Activated CD8-positive, alpha-beta memory T cell treated with anti-CD3 and anti-CD28 coated beads, Interleukin-2, amount 10 ng/mL, durations not matched to agents 7 days and 5 days (primary cell): ENCODE results near the gene CKS2. TPM values are rescaled to one million over a fixed set of nuclear protein-coding genes. Genes with fewer than 3 reads are reported as not detected.
"Not testable (repeated sequence)": the region's sequence is repeated elsewhere in the genome, so short reads cannot be mapped to it uniquely, and the experiment has no call there.

ENCODE experiments used
- ATAC-seq: fragments of 150-1000 bp; cut with Tn5 transposase; one replicate; pipeline ENCODE4 v1.10.0; 2021; ENCODE audit warnings: moderate library complexity
- CTCF ChIA-PET: fragments of 350-600 bp; sonication (Branson Sonifier 250); formaldehyde crosslinking; loops from one replicate; lab custom pipeline; 2021; ENCODE audit warnings: antibody characterized with exemption; lab: Charles Lee
- DNase-seq: peaks from one replicate; pipeline ENCODE4 v3.0.0-alpha.2; 2020
- H3K27ac Mint-ChIP-seq: one replicate; pipeline ENCODE4 v1.8.0; 2021; ENCODE audit warnings: mild to moderate bottlenecking, mixed read lengths
- H3K27me3 Mint-ChIP-seq: one replicate; pipeline ENCODE4 v1.8.0; 2021; ENCODE audit warnings: mixed read lengths
- H3K36me3 Mint-ChIP-seq: one replicate; pipeline ENCODE4 v1.8.0; 2021; ENCODE audit warnings: mild to moderate bottlenecking, mixed read lengths
- H3K4me1 Mint-ChIP-seq: one replicate; pipeline ENCODE4 v1.8.0; 2021; ENCODE audit warnings: mixed read lengths
- H3K4me3 Mint-ChIP-seq: one replicate; pipeline ENCODE4 v1.8.0; 2021; ENCODE audit warnings: mild to moderate bottlenecking, moderate library complexity, mixed read lengths
- H3K9me3 Mint-ChIP-seq: one replicate; pipeline ENCODE4 v1.8.0; 2022; ENCODE audit warnings: low read depth, mixed read lengths
- total RNA-seq, 2 experiments: library from RNA; stranded (reverse); gene quantifications; one replicate each; pipeline ENCODE4 v1.2.3, GENCODE V29; 2021

Gene CKS2
- 100 to 1,000 TPM; 200 to 225 TPM for total RNA-seq

DNA sequence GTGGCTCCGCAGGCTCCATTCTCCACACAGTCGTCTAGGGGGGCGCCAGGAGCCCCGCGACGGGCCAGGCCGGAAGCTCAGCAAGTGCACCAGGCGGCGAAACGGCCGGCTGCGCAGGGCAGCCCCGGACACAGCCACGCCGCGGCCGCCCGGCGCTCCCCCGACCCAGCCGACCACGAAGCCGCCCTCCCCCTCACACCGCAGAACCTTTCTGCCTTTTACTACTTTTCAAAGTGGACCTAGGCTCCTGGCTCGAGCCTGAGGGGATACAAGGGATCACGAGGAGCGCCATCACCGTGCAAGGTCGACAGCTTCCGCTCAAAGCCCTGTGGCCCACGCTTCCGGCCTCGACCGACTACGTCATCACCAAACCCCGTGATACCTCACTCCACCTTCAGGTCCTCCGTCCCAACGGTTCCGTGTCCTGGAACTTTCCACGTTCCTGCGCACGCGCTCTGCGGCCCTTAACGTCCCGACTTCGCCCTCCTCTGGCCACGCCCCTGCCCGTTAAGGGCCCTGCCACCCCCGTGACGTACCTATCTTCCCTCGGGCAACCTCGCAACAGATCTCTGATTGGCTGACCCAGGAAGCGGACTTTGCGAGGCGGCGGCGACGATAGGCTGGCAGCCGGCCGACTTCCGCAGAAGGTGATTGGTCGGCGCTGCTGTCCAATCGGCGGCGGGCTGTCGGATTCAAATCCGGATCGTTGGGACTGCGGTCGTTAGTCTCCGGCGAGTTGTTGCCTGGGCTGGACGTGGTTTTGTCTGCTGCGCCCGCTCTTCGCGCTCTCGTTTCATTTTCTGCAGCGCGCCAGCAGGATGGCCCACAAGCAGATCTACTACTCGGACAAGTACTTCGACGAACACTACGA, at the start of gene CKS2:
Gene CKS2, plus strand, starts transcription at position 721 of the 871 bp plus-strand sequence. Its CDS starts 98 bp downstream, at position 819.
- peak within 1 kb of the TSS; percentile 83 for H3K4me3 Mint-ChIP-seq
- H3K4me1 Mint-ChIP-seq = peaks cover 39% of the 10 kb centered on the region
- H3K9me3 Mint-ChIP-seq = no peaks in the 10 kb centered on the region
- H3K36me3 Mint-ChIP-seq = peaks cover 47% of the 10 kb centered on the region
- DNase-seq (peak; percentile 100), ATAC-seq (peak; percentile 85)
- H3K27me3 Mint-ChIP-seq = no peaks in the 10 kb centered on the region
- peak within 1 kb of the TSS; percentile 98 for H3K27ac Mint-ChIP-seq
- CTCF ChIA-PET = interaction anchor here (1.3 to 1.8 kb wide), 3 partner anchors 8 to 266 kb away, joined by 5 to 6 read pairs (median 6); partner anchors contain the start of gene SECISBP2

DNA sequence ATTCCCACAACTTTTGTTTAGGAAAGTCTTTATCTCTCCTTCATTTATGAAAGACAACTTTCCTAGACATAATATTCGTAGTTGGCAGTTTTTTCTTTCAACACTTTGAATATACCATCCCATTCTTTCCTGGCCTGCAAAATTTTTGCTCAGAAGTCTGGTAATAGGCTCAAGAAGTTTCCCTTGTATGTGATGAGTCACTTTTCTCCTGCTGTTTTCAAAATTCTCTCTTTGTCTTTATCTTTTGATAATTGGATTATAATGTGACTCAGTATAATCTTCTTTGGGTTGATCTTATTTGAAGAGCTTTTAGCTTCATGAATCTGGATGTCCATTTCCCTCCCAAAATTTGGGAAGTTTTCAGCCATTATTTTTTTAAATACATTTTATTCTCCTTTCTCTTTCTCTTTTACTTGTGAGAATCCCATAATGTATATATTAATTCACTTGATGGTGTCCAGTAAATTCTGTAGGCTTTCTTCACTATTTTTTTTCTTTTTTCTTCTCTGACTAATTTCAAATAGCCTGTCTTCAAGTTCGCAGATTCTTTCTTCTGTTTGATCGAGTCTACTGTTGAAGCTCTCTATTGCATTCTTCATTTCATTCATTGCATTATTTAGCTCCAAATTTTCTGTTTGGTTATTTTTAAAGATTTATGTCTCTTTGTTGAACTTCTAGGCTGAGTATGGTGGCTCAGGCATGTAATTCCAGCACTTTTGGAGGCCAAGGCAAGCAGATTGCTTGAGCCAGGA, 37.3 kb upstream of the CKS2 start:
- no peak overlapping the region for H3K27ac Mint-ChIP-seq
- peaks cover 10% of the 10 kb centered on the region for H3K36me3 Mint-ChIP-seq
- H3K4me1 Mint-ChIP-seq = peaks cover 15% of the 10 kb centered on the region
- ATAC-seq = no peak
- CTCF ChIA-PET = interaction anchor here (1.1 kb wide), 1 partner anchor 10 kb away, joined by 3 read pairs; no protein-coding TSS in a partner anchor
- H3K27me3 Mint-ChIP-seq = peaks cover 28% of the 10 kb centered on the region
- H3K9me3 Mint-ChIP-seq = peaks cover 18% of the 10 kb centered on the region
- no peak for DNase-seq
- no peak overlapping the region for H3K4me3 Mint-ChIP-seq

DNA sequence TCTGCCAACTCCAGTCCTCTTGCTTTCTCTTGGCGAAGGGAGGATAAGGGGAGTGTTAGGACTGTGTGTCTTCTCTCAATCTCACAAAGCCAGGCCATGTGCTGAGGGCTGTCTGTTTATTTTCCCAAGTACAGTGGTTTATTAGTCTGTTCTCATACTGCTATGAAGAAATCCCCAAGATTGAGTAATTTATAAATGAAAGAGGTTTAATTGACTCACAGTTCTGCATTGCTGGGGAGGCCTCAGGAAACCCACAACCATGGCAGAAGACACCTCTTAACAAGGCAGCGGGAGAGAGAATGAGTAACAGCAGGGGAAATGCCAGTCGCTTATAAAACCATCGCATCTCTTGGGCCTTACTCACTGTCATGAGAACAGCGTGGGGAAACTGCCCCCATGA, 36.2 kb upstream of the CKS2 start:
- Mint-ChIP-seq H3K4me1 (peaks cover 24% of the 10 kb centered on the region), H3K36me3 (peaks cover 10% of the 10 kb centered on the region), H3K27me3 (peaks cover 23% of the 10 kb centered on the region), H3K4me3 (no peak overlapping the region), H3K27ac (no peak overlapping the region), H3K9me3 (peaks cover 18% of the 10 kb centered on the region)
- CTCF ChIA-PET = no interaction called here
- no peak for ATAC-seq
- no peak for DNase-seq

DNA sequence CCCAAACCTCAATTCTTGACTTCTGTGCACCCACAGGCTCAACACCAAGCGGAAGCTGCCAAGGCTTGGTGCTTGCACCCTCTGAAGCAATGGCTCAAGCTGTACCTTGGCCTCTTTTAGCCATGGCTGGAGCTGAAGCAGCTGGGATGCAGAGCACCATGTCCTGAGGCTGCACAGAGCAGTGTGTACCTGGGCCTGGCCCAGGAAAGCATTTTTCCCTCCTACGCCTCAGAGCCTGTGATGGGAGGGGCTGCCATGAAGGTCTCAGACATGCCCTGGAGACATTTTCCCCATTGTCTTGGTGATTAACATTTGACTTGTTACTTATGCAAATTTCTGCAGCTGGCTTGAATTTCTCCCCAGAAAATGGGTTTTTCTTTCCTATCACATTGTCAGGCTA, 35.0 kb upstream of the CKS2 start:
- H3K27ac Mint-ChIP-seq, CTCF ChIA-PET, H3K4me3 Mint-ChIP-seq, ATAC-seq, H3K36me3 Mint-ChIP-seq, DNase-seq: not testable (repeated sequence)
- peaks cover 18% of the 10 kb centered on the region for H3K9me3 Mint-ChIP-seq
- peaks cover 25% of the 10 kb centered on the region for H3K4me1 Mint-ChIP-seq
- H3K27me3 Mint-ChIP-seq = peaks cover 19% of the 10 kb centered on the region

DNA sequence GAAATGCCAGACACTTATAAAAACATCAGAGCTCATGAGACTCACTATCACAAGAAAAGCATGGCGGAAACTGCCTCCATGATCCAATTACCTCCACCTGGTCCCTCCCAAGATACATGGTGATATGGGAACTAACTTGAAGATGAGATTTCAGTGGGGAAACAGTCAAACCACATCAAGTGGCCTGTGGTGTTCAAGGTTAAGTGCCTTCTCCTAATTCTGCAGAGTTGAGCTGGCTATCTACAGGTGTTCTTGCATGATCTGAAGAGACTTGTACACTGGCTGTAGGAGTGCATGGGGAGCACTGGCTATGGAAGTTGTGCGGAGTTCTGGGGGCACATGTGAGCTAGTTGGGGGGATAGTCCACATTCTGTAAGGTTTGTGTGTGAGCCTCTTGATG, 34.0 kb upstream of the CKS2 start:
- Mint-ChIP-seq H3K36me3 (peaks cover 8% of the 10 kb centered on the region), H3K4me1 (peaks cover 25% of the 10 kb centered on the region), H3K4me3 (no peak overlapping the region), H3K27ac (no peak overlapping the region), H3K9me3 (peaks cover 14% of the 10 kb centered on the region), H3K27me3 (peaks cover 20% of the 10 kb centered on the region)
- ATAC-seq (no peak), DNase-seq (no peak)
- CTCF ChIA-PET = no interaction called here

DNA sequence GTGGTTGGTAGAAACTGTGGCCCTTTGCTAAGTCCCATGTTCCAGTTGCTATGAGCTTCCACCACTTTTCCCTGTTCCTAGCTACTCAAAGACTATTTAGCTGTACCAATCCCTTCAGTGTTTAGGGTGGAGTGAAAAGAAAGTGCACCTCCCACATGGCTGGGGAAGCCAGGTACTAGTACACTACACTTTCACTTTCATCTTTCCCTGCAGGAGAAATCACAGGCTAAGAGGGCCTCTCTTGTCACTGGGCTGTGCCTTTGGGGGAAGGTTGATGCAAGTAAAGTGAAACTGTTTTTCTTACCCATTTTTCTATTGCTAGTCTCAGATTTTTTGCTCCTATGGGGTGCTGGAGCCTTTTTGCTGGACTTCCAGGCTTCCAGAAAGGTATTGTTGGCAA, 33.5 kb upstream of the CKS2 start:
- no peak overlapping the region for H3K4me3 Mint-ChIP-seq
- H3K27ac Mint-ChIP-seq = no peak overlapping the region
- H3K36me3 Mint-ChIP-seq = peaks cover 8% of the 10 kb centered on the region
- no peak for DNase-seq
- peak; percentile 57 for ATAC-seq
- peaks cover 14% of the 10 kb centered on the region for H3K9me3 Mint-ChIP-seq
- peaks cover 18% of the 10 kb centered on the region for H3K27me3 Mint-ChIP-seq
- H3K4me1 Mint-ChIP-seq = peaks cover 25% of the 10 kb centered on the region
- CTCF ChIA-PET = no interaction called here

DNA sequence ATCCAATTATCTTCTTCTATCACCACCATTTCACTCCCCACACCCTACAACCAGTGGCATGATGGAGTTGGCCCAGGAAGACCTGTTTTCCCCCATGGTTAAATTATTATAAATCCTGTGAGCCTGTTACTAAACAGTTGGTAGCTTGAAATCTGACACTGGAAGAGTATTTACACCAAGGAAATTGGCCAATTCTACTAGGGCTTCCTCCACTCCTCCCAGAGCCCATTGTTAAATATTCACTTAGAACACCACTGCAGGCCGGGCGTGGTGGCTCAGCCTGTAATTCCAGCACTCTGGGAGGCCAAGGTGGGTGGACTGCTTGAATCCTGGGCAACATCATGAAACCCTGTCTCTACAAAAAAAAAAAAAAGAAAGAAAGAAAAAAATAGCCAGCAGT, 32.4 kb upstream of the CKS2 start:
- ATAC-seq (no peak), DNase-seq (no peak)
- CTCF ChIA-PET = interaction anchor here (0.8 to 2.3 kb wide), 15 partner anchors 12 to 689 kb away, joined by 3 to 7 read pairs (median 4); no protein-coding TSS in a partner anchor
- no peak overlapping the region for H3K4me3 Mint-ChIP-seq
- peaks cover 11% of the 10 kb centered on the region for H3K27me3 Mint-ChIP-seq
- H3K27ac Mint-ChIP-seq = no peak overlapping the region
- H3K36me3 Mint-ChIP-seq = peaks cover 7% of the 10 kb centered on the region
- H3K9me3 Mint-ChIP-seq = peaks cover 10% of the 10 kb centered on the region
- peaks cover 25% of the 10 kb centered on the region for H3K4me1 Mint-ChIP-seq

DNA sequence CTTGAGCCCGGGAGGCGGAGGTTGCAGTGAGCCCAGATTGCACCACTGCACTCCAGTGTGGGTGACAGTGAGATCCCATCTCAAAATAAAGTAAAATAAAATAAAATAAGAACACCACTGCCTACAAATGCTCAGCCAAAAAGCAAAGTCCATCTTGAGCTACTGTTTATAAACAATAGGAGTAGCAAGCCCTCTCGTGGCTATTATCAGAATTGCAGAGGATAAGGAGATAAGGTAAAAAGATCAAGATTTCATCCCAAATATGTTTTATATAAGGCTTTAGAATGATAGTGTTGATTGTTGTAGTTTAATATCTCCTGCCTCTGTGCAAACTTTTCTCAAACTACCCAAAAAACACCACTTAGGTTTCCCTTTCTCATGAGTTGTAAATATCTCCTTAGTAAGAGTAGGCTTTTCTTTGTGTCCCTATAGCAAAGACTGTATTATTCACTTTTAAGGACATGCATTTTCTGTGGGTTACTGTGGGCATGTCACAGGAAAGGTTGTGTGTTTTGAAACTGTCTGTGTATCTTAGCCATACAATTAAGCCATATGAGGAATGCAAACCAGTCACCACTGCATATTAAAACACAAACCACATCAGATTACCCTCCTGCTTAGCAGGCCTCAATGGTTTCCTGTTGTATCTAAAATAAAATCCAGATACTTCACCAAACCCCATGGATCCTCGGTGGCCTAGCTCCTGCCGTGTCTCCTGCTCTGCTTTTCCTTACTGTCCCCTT, 31.8 kb upstream of the CKS2 start:
- peaks cover 11% of the 10 kb centered on the region for H3K27me3 Mint-ChIP-seq
- H3K36me3 Mint-ChIP-seq = peaks cover 2% of the 10 kb centered on the region
- CTCF ChIA-PET = interaction anchor here (0.8 to 2.3 kb wide), 16 partner anchors 12 to 689 kb away, joined by 3 to 7 read pairs (median 4); no protein-coding TSS in a partner anchor
- no peak overlapping the region for H3K4me3 Mint-ChIP-seq
- peaks cover 9% of the 10 kb centered on the region for H3K9me3 Mint-ChIP-seq
- H3K4me1 Mint-ChIP-seq = peaks cover 25% of the 10 kb centered on the region
- DNase-seq (no peak), ATAC-seq (peak; percentile 54)
- H3K27ac Mint-ChIP-seq = no peak overlapping the region

DNA sequence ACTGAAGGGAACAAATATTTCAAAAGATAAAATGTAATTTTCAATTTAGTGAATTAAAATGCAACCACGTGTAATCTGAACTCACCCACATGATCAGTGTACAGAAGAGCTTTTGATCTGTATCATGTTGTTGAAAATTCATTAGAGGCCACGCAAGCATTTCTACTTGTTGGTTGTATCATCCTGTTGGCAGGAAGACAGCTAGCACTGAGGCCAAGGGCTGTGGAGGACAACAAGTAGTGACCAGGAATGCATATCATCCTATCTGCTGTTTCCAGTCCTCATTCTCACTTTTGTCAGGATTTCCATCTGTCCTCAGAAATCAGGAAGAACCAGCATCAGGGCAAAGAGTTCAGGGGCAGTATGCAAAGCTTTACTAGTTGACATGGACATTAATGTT, 29.9 kb upstream of the CKS2 start:
- Mint-ChIP-seq H3K9me3 (no peaks in the 10 kb centered on the region), H3K27ac (no peak overlapping the region), H3K27me3 (peaks cover 11% of the 10 kb centered on the region), H3K4me3 (no peak overlapping the region), H3K36me3 (peaks cover 1% of the 10 kb centered on the region), H3K4me1 (peaks cover 25% of the 10 kb centered on the region)
- ATAC-seq = no peak
- CTCF ChIA-PET = no interaction called here
- no peak for DNase-seq

DNA sequence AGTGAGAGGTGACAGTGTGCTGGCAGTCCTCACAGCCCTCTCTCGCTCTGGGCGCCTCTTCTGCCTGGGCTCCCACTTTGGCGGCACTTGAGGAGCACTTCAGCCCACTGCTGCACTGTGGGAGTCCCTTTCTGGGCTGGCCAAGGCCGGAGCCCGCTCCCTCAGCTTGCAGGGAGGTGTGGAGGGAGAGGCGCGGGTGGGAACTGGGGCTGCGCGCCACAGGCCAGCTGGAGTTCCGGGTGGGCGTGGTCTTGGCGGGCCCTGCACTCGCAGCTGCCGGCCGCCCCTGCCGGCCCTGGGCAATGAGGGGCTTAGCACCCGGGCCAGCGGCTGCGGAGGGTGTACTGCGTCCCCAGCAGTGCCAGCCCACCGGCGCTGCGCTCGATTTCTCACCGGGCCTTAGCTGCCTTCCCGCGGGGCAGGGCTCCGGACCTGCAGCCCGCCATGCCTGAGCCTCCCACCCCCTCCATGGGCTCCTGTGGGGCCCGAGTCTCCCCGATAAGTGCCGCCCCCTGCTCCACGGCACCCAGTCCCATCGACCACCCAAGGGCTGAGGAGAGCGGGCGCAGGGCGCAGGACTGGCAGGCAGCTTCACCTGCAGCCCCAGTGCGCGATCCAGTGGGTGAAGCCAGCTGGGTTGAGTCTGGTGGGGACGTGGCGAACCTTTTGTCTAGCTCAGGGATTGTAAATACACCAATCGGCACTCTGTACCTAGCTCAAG, 28.6 kb upstream of the CKS2 start:
- DNase-seq, H3K36me3 Mint-ChIP-seq, H3K27ac Mint-ChIP-seq, ATAC-seq, H3K4me3 Mint-ChIP-seq, CTCF ChIA-PET, H3K9me3 Mint-ChIP-seq: not testable (repeated sequence)
- Mint-ChIP-seq H3K4me1 (peaks cover 17% of the 10 kb centered on the region), H3K27me3 (peaks cover 11% of the 10 kb centered on the region)

DNA sequence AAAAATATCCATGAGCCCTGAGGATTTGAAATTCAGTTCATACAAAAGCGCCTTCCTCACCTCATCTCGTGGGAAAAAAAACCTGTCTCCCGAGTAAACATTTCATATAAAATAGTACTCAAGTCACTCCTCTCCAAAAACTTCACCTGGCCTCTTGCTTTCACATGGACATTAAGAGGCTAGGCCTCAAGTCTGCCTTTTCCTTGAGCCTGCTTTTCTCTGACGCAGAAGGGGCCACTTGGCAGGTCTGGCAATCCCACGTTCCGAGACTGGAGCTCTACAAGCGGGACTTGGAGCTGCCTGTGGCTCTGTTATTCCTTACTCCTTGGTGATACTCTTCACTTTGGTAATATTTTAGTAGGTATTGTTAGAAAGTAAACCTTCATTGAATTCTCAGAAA, 26.9 kb upstream of the CKS2 start:
- CTCF ChIA-PET = interaction anchor here (1.1 kb wide), 1 partner anchor 11 kb away, joined by 3 read pairs; no protein-coding TSS in a partner anchor
- Mint-ChIP-seq H3K4me1 (peaks cover 9% of the 10 kb centered on the region), H3K27me3 (peaks cover 11% of the 10 kb centered on the region), H3K9me3 (no peaks in the 10 kb centered on the region), H3K36me3 (no peaks in the 10 kb centered on the region), H3K27ac (no peak overlapping the region), H3K4me3 (no peak overlapping the region)
- no peak for ATAC-seq
- DNase-seq = no peak

DNA sequence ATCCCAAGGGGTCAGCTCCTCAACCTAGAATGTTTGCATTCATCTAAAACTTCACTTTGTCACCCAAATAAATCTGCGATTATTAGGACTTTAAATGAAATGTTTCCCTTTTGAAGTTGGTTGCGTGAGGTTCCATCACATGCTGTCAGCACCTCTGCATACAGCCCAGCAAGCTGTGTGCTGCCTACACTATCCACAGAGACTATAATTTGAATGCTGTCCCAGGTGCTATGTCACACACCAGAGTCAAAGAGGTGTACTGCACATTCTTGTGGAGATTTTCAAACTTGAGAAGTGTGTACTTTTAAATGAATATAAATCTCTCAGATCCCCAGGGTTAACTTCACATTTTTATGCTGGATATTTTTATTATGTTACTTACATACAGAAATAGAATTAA, 19.3 kb upstream of the CKS2 start:
- H3K4me3 Mint-ChIP-seq = no peak overlapping the region
- H3K27ac Mint-ChIP-seq = no peak overlapping the region
- DNase-seq (no peak), ATAC-seq (no peak)
- H3K9me3 Mint-ChIP-seq = no peaks in the 10 kb centered on the region
- H3K27me3 Mint-ChIP-seq = peaks cover 21% of the 10 kb centered on the region
- H3K4me1 Mint-ChIP-seq = no peaks in the 10 kb centered on the region
- H3K36me3 Mint-ChIP-seq = peaks cover 1% of the 10 kb centered on the region
- CTCF ChIA-PET = interaction anchor here (1.4 kb wide), 1 partner anchor 13 kb away, joined by 7 read pairs; no protein-coding TSS in a partner anchor
